T-helper 17 cell (primary cell): Measurements from ENCODE around the gene MAP3K10. TPM values are rescaled to one million over a fixed set of nuclear protein-coding genes. Genes with fewer than 3 reads are reported as not detected.
"Not testable (repeated sequence)": the region's sequence is repeated elsewhere in the genome, so short reads cannot be mapped to it uniquely, and the experiment has no call there.

ENCODE experiments used
- ATAC-seq: fragments of 150-1000 bp; cut with Tn5 transposase; 2 replicates; pipeline ENCODE4 v1.10.0; 2021; ENCODE audit warnings: mild to moderate bottlenecking, moderate library complexity
- DNase-seq, 3 donors: peaks; one replicate each; pipeline versions ENCODE4 v3.0.0 to v3.0.0-alpha.2; 2020 to 2021
- H3K9me3 ChIP-seq: one replicate; pipeline ENCODE4 v1.7.0; 2013; ENCODE audit warnings: low read length, mild to moderate bottlenecking; ENCODE audit not compliant: control insufficient read depth, poor library complexity, severe bottlenecking
- H3K27ac Mint-ChIP-seq: one replicate; pipeline ENCODE4 v1.8.0; 2022; ENCODE audit warnings: mild to moderate bottlenecking, moderate library complexity, mixed read lengths
- H3K27me3 Mint-ChIP-seq: one replicate; pipeline ENCODE4 v1.8.0; 2022; ENCODE audit warnings: mixed read lengths
- H3K36me3 Mint-ChIP-seq: one replicate; pipeline ENCODE4 v1.8.0; 2022; ENCODE audit warnings: low read depth, mixed read lengths
- H3K4me1 Mint-ChIP-seq: one replicate; pipeline ENCODE4 v1.8.0; 2022; ENCODE audit warnings: mild to moderate bottlenecking, mixed read lengths
- H3K4me3 Mint-ChIP-seq: one replicate; pipeline ENCODE4 v1.8.0; 2022; ENCODE audit warnings: mild to moderate bottlenecking, moderate library complexity, mixed read lengths
- total RNA-seq, 4 donors: library from RNA in 2 of 4; stranded (reverse) in 2 of 4; gene quantifications; one replicate each; pipeline ENCODE4 v1.2.3 and lab custom pipeline; 2022 to 2026

The MAP3K10 gene
- total RNA-seq (10 to 100 TPM; 20.7 to 28.5 TPM), total RNA-seq (lab: John Stamatoyannopoulos, UW) (23.7 to 29.0 reads per million in 2 donors)

DNA sequence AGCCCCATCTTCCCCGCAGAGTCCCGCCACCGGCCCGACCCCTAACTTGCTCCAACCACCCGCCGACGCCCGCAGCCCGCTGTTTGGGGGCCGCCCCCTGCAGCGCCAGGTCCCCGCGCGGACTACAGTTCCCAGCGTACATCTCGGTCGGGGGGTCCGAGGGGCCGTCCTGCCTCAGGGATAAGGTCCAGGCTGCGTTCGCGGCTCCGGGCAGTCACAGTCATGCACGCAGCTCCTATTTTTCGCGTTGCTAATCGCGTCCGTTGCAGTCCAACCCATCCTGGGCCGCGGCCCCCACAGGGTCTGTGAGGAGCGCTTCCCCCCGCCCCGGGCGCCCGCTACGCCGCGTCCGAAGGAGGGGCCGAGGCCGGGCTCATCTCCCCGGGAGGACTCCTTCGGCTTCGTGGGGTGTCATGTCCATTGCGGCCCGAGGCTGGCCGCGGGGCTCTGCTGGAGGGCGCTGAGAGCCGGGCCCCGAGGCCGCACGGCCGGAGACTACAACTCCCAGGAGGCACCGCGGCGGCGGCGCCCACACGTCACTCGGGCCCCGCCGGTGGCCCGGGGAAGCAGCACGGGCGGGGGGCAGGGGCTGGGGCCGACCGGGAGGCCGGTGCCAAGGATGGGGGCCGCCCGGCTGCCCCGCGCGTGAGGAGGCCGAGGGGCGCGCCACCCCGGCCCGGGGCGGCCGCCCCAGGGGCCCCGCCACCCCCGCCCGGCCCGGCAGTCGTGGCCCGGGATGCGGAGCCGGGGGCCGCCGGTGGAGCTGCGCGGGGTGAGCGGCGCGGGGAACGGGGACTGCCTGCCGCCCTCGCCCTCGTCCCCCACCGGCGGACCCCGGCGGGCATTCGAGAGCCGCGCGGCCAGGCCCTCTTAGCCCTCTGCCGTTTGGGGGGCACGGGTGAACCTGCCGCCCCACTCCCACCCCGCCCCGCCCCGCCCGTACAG, at the start of gene MAP3K10:
Gene MAP3K10, plus strand, starts transcription at position 536 of the 945 bp plus-strand sequence. CDS start 606 bp downstream, outside the sequence.
- H3K4me3 Mint-ChIP-seq: peak within 1 kb of the TSS; percentile 89
- H3K9me3 ChIP-seq: no peaks in the 10 kb centered on the region
- DNase-seq: peak; percentile 59 to 72 (median 64)
- peak; percentile 93 for ATAC-seq
- H3K4me1 Mint-ChIP-seq: peaks cover 21% of the 10 kb centered on the region
- H3K27ac Mint-ChIP-seq: peak within 1 kb of the TSS; percentile 83
- no peaks in the 10 kb centered on the region for H3K36me3 Mint-ChIP-seq
- no peaks in the 10 kb centered on the region for H3K27me3 Mint-ChIP-seq

DNA sequence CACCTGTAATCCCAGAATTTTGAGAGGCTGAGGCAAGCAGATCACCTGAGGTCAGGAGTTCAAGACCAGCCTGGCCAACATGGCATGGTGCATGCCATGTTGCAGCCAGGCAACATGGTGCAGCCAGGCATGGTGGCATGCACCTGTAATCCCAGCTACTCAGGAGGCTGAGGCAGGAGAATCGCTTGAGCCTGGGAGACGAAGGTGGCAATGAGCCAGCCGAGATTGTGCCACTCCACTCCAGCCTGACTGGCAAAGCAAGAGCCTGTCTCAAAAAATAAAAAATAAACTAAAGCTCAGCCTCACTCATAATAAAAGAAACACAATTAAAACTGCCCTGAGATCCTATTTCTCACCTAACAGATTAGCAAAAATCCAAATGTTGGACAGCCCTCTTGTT, 49.7 kb upstream of the MAP3K10 start:
- DNase-seq (no peak), ATAC-seq (no peak)
- H3K27ac Mint-ChIP-seq: no peak overlapping the region
- H3K36me3 Mint-ChIP-seq: no peaks in the 10 kb centered on the region
- H3K9me3 ChIP-seq: no peaks in the 10 kb centered on the region
- H3K27me3 Mint-ChIP-seq: peaks cover 14% of the 10 kb centered on the region
- no peak overlapping the region for H3K4me3 Mint-ChIP-seq
- peaks cover 23% of the 10 kb centered on the region for H3K4me1 Mint-ChIP-seq

DNA sequence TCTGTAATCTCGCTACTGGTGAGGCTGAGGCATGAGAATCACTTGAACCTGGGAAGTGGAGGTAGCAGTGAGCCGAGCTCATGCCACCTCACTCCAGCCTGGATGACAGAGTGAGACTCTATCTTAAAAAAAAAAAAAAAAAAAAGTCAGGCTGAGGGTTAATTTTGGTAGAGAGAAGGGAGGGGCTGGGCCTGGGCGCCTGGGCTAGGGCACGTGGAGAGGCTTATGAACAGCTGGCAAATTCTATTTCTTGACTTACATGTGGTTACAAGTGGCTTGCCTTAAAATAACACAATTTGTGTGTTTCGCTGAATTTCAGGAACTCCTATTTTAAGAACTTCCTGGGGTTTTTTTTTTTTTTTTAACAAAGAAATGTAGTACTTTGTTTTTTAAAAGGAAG, 47.6 kb upstream of the MAP3K10 start:
- ATAC-seq (peak; percentile 70), DNase-seq (no peak)
- H3K27me3 Mint-ChIP-seq: no peaks in the 10 kb centered on the region
- H3K4me3 Mint-ChIP-seq: no peak overlapping the region
- peaks cover 23% of the 10 kb centered on the region for H3K4me1 Mint-ChIP-seq
- H3K36me3 Mint-ChIP-seq: no peaks in the 10 kb centered on the region
- H3K9me3 ChIP-seq: no peaks in the 10 kb centered on the region
- H3K27ac Mint-ChIP-seq: peak overlapping the region; percentile 76

DNA sequence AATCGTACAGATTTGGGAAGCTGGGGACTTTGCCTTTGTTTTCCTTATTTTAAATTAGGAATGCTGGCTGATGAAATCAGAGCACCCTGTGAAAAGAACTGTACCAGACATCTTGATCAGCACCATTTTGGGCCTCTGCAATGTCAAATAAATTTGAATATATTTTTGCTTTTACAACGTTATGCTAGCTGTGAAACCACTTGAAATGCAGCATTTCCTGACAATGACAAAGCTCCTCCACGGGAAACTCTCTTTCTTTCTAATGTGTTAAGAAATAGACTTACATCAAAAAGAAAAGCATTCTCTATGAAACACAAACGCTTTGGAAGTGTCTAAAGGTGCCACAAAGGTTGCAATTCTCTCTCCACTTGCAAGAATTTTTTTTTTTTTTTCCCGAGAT, 47.1 kb upstream of the MAP3K10 start:
- ATAC-seq (peak; percentile 70), DNase-seq (no peak)
- no peaks in the 10 kb centered on the region for H3K36me3 Mint-ChIP-seq
- H3K4me3 Mint-ChIP-seq: peak overlapping the region; percentile 28
- no peaks in the 10 kb centered on the region for H3K9me3 ChIP-seq
- H3K27ac Mint-ChIP-seq: peak overlapping the region; percentile 76
- H3K27me3 Mint-ChIP-seq: no peaks in the 10 kb centered on the region
- H3K4me1 Mint-ChIP-seq: peaks cover 23% of the 10 kb centered on the region

DNA sequence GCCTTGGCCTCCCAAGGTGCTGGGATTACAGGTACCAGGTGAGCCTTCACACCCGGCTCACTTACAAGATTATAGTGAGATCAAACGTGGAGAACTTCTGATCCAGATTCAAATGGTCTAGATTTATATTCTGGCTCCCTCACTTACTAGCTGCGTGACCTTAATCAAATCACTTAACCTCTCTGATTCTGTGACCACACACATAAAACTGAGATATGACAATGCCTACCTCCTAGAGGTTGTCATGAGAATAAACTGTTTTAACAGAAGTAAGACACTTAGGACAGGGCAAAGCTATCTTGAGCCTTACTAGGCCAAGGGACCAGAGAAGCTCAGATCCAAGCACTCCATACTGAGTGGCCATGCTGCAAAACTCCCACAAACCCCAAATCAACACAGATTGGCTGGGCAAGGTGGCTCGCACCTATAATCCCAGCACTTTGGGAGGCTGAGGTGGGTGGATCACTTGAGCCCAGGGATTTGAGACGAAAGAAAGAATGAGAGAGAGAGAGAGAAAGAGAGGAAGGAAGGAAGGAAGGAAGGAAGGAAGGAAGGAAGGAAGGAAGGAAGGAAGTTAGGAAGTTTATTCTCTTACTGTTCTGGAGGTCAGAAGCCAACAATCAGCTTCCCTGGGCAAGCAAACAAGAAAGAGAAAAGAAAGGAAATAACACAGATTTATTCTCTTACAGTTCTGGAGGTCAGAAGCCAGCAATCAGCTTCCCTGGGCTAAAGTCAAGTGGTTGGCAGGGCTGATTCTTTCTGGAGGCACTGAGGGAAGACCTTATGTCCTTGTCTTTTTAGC, 46.1 kb upstream of the MAP3K10 start:
- H3K4me1 Mint-ChIP-seq: peaks cover 18% of the 10 kb centered on the region
- ATAC-seq (no peak), DNase-seq (no peak)
- H3K27me3 Mint-ChIP-seq: no peaks in the 10 kb centered on the region
- H3K9me3 ChIP-seq: no peaks in the 10 kb centered on the region
- peak overlapping the region; percentile 2 for H3K4me3 Mint-ChIP-seq
- H3K27ac Mint-ChIP-seq: no peak overlapping the region
- no peaks in the 10 kb centered on the region for H3K36me3 Mint-ChIP-seq

DNA sequence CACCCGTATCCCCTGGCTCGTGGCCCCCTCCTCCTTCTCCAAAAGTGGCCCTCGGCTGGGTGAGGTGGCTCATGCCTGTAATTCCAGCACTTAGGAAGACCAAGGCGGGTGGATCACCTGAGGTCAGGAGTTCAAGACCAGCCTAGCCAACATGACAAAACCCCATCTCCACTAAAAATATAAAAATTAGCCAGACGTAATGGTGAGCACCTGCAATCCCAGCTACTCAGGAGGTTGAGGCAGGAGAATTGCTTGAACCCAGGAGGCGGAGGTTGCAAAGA, 45.5 kb upstream of the MAP3K10 start:
- ATAC-seq, DNase-seq, H3K27me3 Mint-ChIP-seq, H3K4me3 Mint-ChIP-seq, H3K27ac Mint-ChIP-seq, H3K36me3 Mint-ChIP-seq, H3K9me3 ChIP-seq: not testable (repeated sequence)
- H3K4me1 Mint-ChIP-seq: peaks cover 18% of the 10 kb centered on the region

DNA sequence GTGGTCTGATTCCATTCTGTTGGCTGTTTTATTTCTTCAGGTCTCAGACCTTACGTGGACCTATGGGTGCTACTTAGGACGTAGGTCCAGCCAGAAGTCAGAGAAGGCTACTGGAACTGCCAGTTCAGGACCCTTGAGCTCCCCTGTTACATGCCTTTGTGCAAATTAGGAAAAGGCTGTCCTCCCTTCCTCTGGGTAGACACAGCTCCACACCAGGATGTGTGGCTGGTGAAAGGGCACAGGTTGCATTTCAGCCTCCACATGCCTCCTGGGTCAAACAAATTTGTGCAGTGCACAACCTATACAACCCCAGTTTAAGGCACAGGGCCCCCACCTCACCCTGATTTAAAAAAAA, 43.9 kb upstream of the MAP3K10 start:
- no peak for ATAC-seq
- Mint-ChIP-seq H3K27me3 (no peaks in the 10 kb centered on the region), H3K4me1 (peaks cover 17% of the 10 kb centered on the region), H3K4me3 (no peak overlapping the region), H3K27ac (no peak overlapping the region), H3K36me3 (no peaks in the 10 kb centered on the region)
- no peak for DNase-seq
- H3K9me3 ChIP-seq: no peaks in the 10 kb centered on the region

DNA sequence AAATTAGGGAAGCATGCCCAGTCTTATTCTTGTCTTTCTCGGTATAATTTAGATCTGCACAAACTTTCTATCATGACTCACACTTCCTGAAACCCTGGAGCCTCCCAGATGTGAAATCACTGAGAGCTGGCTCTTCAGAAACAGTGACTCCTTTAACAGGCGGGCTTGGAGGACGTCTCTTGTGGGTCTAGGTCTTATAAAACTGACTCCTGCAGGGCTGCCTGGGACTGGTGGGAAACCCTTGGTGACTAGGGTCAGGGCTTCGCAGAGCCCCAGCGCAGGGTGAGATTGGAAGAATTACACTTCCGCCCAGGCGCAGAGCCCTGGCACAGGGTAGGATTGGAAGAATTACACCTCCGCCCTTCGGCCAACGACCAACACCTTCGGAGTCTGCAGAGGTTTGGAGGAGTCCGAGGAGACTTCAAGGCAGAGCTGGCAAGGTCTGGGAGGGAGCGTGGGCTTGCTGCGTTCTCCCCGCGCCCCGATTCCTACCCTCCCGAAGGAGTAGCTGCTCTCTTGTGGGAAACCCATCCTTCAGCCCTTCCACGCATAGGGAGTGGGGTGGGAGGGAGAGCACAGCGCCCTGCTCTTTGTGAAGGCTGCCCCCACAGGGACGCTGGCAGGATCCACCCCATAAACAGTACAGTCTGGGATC, 43.4 kb upstream of the MAP3K10 start:
- Mint-ChIP-seq H3K36me3 (no peaks in the 10 kb centered on the region), H3K27me3 (no peaks in the 10 kb centered on the region), H3K4me3 (no peak overlapping the region), H3K27ac (no peak overlapping the region), H3K4me1 (peaks cover 15% of the 10 kb centered on the region)
- DNase-seq (no peak), ATAC-seq (no peak)
- no peaks in the 10 kb centered on the region for H3K9me3 ChIP-seq

DNA sequence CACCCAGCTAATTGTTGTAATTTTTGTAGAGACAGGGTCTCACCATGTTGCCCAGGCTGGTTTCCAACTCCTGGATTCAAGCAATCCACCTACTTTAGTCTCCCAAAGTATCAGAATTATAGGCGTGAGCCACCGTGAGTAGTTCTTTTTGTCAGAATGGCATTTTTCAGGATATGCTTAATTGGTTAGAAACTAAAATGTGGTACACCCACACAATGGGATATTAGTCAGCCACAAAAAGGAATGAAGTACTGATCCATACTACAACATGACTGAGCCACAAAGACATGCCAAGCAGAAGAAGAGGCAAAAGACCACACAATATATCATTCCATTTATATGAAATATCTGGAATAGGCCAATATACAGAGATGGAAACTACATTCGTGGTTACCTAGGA, 41.7 kb upstream of the MAP3K10 start:
- H3K4me3 Mint-ChIP-seq: no peak overlapping the region
- peaks cover 7% of the 10 kb centered on the region for H3K4me1 Mint-ChIP-seq
- no peak overlapping the region for H3K27ac Mint-ChIP-seq
- H3K9me3 ChIP-seq: no peaks in the 10 kb centered on the region
- no peaks in the 10 kb centered on the region for H3K36me3 Mint-ChIP-seq
- DNase-seq (no peak), ATAC-seq (no peak)
- no peaks in the 10 kb centered on the region for H3K27me3 Mint-ChIP-seq

DNA sequence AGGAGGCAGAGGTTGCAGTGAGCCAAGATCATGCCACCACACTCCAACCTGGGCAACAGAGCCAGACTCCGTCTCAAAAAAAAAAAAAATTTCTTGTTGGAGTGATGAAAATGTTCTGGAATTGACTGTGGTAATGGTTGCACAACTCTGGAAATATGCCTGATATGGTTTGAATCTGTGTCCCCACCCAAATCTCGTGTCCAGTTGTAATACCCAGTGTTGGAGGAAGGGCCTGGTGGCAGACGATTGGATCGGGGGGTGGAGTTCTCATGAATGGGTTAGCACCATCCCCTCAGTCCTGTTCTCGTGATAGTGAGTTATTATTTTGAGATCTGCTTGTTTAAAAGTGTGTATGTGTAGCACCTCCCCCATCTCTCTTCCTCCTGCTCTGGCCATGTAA, 41.1 kb upstream of the MAP3K10 start:
- no peak for DNase-seq
- no peak for ATAC-seq
- no peaks in the 10 kb centered on the region for H3K9me3 ChIP-seq
- H3K36me3 Mint-ChIP-seq: no peaks in the 10 kb centered on the region
- H3K4me3 Mint-ChIP-seq: no peak overlapping the region
- H3K4me1 Mint-ChIP-seq: peaks cover 4% of the 10 kb centered on the region
- H3K27ac Mint-ChIP-seq: no peak overlapping the region
- H3K27me3 Mint-ChIP-seq: no peaks in the 10 kb centered on the region

DNA sequence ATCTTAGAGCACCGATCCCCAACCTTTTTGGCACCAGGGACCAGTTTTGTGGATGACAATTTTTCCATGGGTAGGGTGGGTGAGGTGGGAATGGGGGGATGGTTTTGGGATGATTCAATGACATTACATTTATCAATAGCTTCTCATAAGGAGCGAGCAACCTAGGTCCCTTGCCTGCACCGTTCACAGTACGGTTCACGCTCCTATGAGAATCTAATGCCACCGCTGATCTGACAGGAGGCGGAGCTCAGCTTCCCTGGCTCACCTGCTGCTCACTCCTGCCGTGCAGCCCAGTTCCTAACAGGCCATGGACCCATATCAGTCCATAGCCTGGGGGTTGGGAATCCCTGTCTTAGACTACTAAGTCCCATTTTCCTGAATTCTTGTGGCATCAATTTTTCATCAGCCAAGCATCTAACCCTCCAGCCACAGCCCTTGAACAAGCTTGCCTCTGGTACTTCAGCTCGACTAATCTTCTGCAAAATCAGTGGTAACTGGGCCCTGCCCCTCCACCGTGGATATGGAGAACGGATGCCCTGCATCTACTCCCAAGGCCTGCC, 37.0 kb upstream of the MAP3K10 start:
- Mint-ChIP-seq H3K36me3 (no peaks in the 10 kb centered on the region), H3K27me3 (no peaks in the 10 kb centered on the region), H3K4me3 (no peak overlapping the region), H3K4me1 (no peaks in the 10 kb centered on the region), H3K27ac (no peak overlapping the region)
- DNase-seq (no peak), ATAC-seq (no peak)
- no peaks in the 10 kb centered on the region for H3K9me3 ChIP-seq

DNA sequence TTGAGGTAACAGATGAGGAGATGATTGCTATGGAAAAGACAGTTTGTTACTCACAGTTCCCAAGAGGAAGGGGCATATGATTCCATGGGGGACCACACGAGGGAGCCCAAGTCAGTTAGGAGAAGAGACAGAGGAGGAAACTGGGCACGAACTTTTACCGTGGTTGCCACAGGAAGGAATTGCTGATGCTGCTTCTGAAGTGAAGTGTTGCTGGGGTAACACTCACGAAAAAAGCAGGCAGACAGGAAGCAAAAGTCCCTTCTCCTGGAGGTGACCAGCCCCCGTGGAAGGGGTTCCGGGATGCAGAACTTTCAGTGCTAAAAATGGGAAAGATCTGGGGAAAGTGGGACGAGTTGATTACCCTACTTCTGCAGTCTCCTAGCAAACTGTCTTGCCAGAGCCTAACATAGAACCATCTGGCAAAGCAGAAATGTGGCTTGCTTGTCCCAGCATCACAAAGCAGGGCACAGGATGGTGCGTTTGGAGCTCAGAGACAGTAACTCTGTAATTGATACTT, 35.4 kb upstream of the MAP3K10 start:
- H3K4me3 Mint-ChIP-seq: no peak overlapping the region
- no peak overlapping the region for H3K27ac Mint-ChIP-seq
- DNase-seq: no peak
- no peaks in the 10 kb centered on the region for H3K36me3 Mint-ChIP-seq
- H3K27me3 Mint-ChIP-seq: no peaks in the 10 kb centered on the region
- no peaks in the 10 kb centered on the region for H3K9me3 ChIP-seq
- H3K4me1 Mint-ChIP-seq: no peaks in the 10 kb centered on the region
- no peak for ATAC-seq

DNA sequence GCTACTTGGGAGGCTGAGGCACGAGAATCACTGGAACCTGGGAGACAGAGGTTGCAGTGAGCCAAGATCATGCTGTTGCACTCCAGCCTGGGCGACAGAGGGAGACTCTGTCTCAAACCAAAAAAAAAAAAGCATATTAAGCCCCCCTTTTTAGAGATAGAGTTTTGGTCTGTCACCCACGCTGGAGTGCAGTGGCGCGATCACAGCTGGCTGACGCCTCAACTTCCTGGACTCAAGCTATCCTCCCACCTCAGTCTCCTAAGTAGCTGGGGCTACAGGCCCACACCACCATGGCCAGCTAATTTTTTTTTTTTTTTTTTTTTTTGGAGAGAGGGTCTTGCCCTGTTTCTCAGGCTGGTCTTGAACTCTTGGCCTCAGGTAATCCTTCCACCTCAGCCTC, 34.2 kb upstream of the MAP3K10 start:
- Mint-ChIP-seq H3K36me3 (no peaks in the 10 kb centered on the region), H3K4me1 (no peaks in the 10 kb centered on the region), H3K27ac (no peak overlapping the region), H3K27me3 (no peaks in the 10 kb centered on the region), H3K4me3 (no peak overlapping the region)
- DNase-seq: no peak
- ATAC-seq: no peak
- H3K9me3 ChIP-seq: no peaks in the 10 kb centered on the region
